Mesenchymal stem cell (in vitro differentiated cells and primary cell): ENCODE measurements around the gene GCAT.

Source experiments
- DNase-seq: peaks from one replicate; pipeline ENCODE4 v3.0.0-alpha.2; 2013
- H2AFZ ChIP-seq: one replicate; pipeline ENCODE4 v1.6.1; 2013; ENCODE audit warnings: low read depth, mild to moderate bottlenecking, control low read depth, inconsistent platforms, low read length, moderate library complexity
- H2AK5ac ChIP-seq: 2 replicates; pipeline ENCODE4 v1.6.1; 2013; ENCODE audit warnings: low read length, moderate library complexity, mild to moderate bottlenecking, inconsistent platforms; ENCODE audit not compliant: severe bottlenecking
- H2BK120ac ChIP-seq: one replicate; pipeline ENCODE4 v1.6.1; 2013; ENCODE audit warnings: low read depth, mild to moderate bottlenecking, inconsistent platforms, low read length, moderate library complexity
- H2BK12ac ChIP-seq, 2 experiments: one replicate each; pipeline ENCODE4 v1.6.1; 2013; ENCODE audit warnings: inconsistent platforms in 2 of 2, low read length in 2 of 2, mild to moderate bottlenecking in 2 of 2, moderate library complexity in 2 of 2, control low read depth in 1 of 2
- H2BK15ac ChIP-seq: one replicate; pipeline ENCODE4 v1.6.1; 2013; ENCODE audit warnings: mild to moderate bottlenecking, low read depth, inconsistent platforms; ENCODE audit not compliant: poor library complexity, severe bottlenecking
- H2BK5ac ChIP-seq: 2 replicates; pipeline ENCODE4 v1.6.1; 2013; ENCODE audit warnings: low read depth, mild to moderate bottlenecking, low read length, control low read depth, inconsistent platforms; ENCODE audit not compliant: poor library complexity, severe bottlenecking
- H3K14ac ChIP-seq, 2 experiments: one replicate each; pipeline ENCODE4 v1.6.1; 2013; ENCODE audit warnings: inconsistent platforms in 2 of 2, low read length in 2 of 2, control low read depth in 1 of 2, mild to moderate bottlenecking in 1 of 2, moderate library complexity in 1 of 2
- H3K18ac ChIP-seq, 2 experiments: one replicate each; pipeline ENCODE4 v1.6.1; 2013; ENCODE audit warnings: inconsistent platforms in 2 of 2, low read length in 2 of 2, control low read depth in 1 of 2, low read depth in 1 of 2, mild to moderate bottlenecking in 1 of 2
- H3K23ac ChIP-seq, 2 experiments: one replicate each; pipeline ENCODE4 v1.6.1; 2013; ENCODE audit warnings: inconsistent platforms in 2 of 2, low read length in 2 of 2, mild to moderate bottlenecking in 2 of 2, moderate library complexity in 2 of 2, control low read depth in 1 of 2
- H3K27ac ChIP-seq: 2 replicates; pipeline ENCODE4 v1.5.1; 2013; ENCODE audit warnings: mild to moderate bottlenecking, moderate library complexity, low read length, control low read depth, inconsistent platforms; ENCODE audit not compliant: poor library complexity, severe bottlenecking
- H3K27me3 ChIP-seq, 2 experiments: 2 replicates each; pipeline versions ENCODE4 v1.6.1 to v1.7.0; 2013; ENCODE audit warnings: low read length in 2 of 2, mild to moderate bottlenecking in 2 of 2, moderate library complexity in 2 of 2, control low read depth in 1 of 2, inconsistent platforms in 1 of 2; ENCODE audit not compliant: control insufficient read depth in 1 of 2, insufficient read depth in 1 of 2
- H3K36me3 ChIP-seq, 2 experiments: 2 replicates each; pipeline versions ENCODE4 v1.6.1 to v1.7.0; 2013; ENCODE audit warnings: low read length in 2 of 2, control low read depth in 1 of 2, inconsistent platforms in 1 of 2, low read depth in 1 of 2, mild to moderate bottlenecking in 1 of 2; ENCODE audit not compliant: insufficient read depth in 2 of 2, control insufficient read depth in 1 of 2
- H3K4ac ChIP-seq, 2 experiments: one replicate each; pipeline ENCODE4 v1.6.1; 2013; ENCODE audit warnings: inconsistent platforms in 2 of 2, low read length in 2 of 2, mild to moderate bottlenecking in 2 of 2, moderate library complexity in 2 of 2, control low read depth in 1 of 2, low read depth in 1 of 2
- H3K4me1 ChIP-seq: 2 replicates; pipeline ENCODE4 v1.6.1; 2013; ENCODE audit warnings: low read depth, low read length, control low read depth; ENCODE audit not compliant: control insufficient read depth, insufficient read depth
- H3K4me2 ChIP-seq: 2 replicates; pipeline ENCODE4 v1.6.1; 2013; ENCODE audit warnings: low read length, mild to moderate bottlenecking, inconsistent platforms; ENCODE audit not compliant: poor library complexity, severe bottlenecking
- H3K4me3 ChIP-seq, 2 experiments: 2 replicates each; pipeline versions ENCODE4 v1.5.1 to v1.7.0; 2013; ENCODE audit warnings: low read length in 2 of 2, mild to moderate bottlenecking in 2 of 2, control low read depth in 1 of 2, low read depth in 1 of 2; ENCODE audit not compliant: insufficient read depth in 1 of 2
- H3K79me1 ChIP-seq: replicated peaks from 2 replicates; pipeline ENCODE4 v1.6.1; 2013; ENCODE audit warnings: mild to moderate bottlenecking, control low read depth, low read length, inconsistent platforms; ENCODE audit not compliant: poor library complexity, severe bottlenecking
- H3K9ac ChIP-seq: 2 replicates; pipeline ENCODE4 v1.7.0; 2013; ENCODE audit warnings: mild to moderate bottlenecking, low read length, moderate library complexity
- H3K9me3 ChIP-seq: 2 replicates; pipeline ENCODE4 v1.7.0; 2013; ENCODE audit warnings: mild to moderate bottlenecking, low read length; ENCODE audit not compliant: control insufficient read depth
- H4K8ac ChIP-seq: one replicate; pipeline ENCODE4 v1.6.1; 2013; ENCODE audit warnings: inconsistent platforms, mild to moderate bottlenecking, low read length, moderate library complexity
- H4K91ac ChIP-seq: one replicate; pipeline ENCODE4 v1.6.1; 2013; ENCODE audit warnings: mild to moderate bottlenecking, low read length, inconsistent platforms
- WGBS: methylation state at CpG from one replicate; pipeline ENCODE4 v1.1.7; 2013; ENCODE audit warnings: mixed read lengths; 5-methylcytosine and 5-hydroxymethylcytosine counted together

GCAT gene

DNA sequence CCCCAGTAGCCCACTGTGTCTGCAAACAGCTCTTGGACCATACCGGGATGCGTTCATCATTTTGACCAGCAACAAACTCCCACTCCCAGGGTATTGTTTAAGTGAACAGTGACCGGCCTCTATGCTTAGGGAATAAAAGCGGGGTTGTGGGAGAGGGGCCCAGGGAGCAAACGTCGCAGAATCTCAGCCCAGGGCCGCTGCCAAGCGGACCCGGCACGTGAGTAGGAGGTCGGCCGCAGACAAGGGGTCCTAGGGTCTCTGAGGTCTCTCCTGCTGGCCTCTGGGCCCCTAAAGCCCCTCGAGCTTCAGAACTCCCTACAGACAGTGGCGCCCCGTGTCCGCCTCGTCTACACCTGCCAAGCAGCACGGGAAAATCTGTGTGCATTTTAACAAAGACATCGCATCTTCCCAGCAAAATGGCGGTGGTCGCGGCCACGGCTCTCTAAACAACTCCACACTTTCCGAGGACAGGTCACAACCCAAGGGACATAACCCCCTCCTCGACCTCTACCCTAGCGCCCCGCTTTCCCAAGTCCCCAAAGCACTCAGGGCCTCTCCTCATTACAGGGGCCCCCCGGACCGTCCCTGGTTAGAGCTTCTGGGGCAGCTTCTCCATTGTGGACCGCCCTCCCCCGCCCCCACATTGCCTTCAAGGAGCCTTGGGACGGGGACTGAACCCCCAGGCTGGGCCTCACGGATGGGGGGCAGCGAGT, 3.9 kb upstream of the GCAT start:
- DNase-seq: no peak
- Histone ChIP-seq H3K23ac (peak overlapping the region in 1 of 2 experiments; percentile 47), H3K4ac (peak overlapping the region in 1 of 2 experiments; percentile 97), H2AK5ac (peak overlapping the region; percentile 53), H3K18ac (peak overlapping the region in 1 of 2 experiments; percentile 98), H2BK120ac (peak overlapping the region; percentile 54), H3K9me3 (no peaks in the 10 kb centered on the region), H3K14ac (no peak overlapping the region), H3K9ac (peak overlapping the region; percentile 91), H2BK5ac (no peak overlapping the region), H3K4me2 (no peak overlapping the region), H3K27ac (no peak overlapping the region), H2BK15ac (peak overlapping the region; percentile 29), H4K91ac (peak overlapping the region; percentile 47), H3K79me1 (peaks cover 9% of the 10 kb centered on the region), H2BK12ac (peak overlapping the region in 1 of 2 experiments; percentile 54), H4K8ac (peak overlapping the region; percentile 99), H3K27me3 (peaks cover 0 to 10% of the 10 kb centered on the region in 2 experiments), H3K4me3 (peak overlapping the region in 1 of 2 experiments; percentile 94), H3K4me1 (peaks cover 37% of the 10 kb centered on the region), H3K36me3 (no peaks in the 10 kb centered on the region), H2AFZ (peak overlapping the region; percentile 15)
- WGBS: 40% methylated on average over 32 of the region's 34 CpGs

DNA sequence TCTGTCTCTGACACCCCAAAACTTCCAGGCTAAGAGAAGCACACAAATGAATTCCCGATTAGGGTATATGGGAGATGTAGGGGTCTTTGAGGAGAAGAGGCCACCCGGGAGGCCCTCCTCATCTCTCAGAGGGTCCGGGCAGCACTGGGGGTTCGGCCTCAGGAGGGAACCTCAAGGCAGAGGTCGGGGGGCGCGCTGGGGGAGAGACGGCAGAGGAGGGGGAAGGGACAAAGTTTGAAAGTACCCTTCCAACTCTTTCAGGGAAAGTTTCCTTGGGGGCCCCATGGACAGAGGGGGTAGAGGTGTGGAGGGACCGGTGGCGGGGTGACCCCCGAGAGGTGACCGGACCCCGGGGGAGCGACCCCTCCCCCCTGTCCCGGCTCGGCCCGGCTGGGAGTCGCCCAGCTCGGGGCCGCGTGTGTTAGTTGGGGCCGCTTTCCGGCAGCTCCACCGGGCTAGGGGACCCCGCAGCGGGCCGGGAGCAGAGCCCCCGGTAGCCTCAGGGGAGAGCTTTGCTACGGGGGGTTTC, 3.3 kb upstream of the GCAT start:
- Histone ChIP-seq H2BK5ac (peak overlapping the region; percentile 78), H3K27me3 (peaks cover 0 to 10% of the 10 kb centered on the region in 2 experiments), H2BK120ac (peak overlapping the region; percentile 98), H3K14ac (peak overlapping the region in 1 of 2 experiments; percentile 63), H3K4me1 (peaks cover 37% of the 10 kb centered on the region), H3K4ac (peak overlapping the region; percentile 94 to 97), H3K23ac (no peak overlapping the region), H2AK5ac (peak overlapping the region; percentile 31), H3K4me3 (peak overlapping the region; percentile 49 to 94), H3K18ac (peak overlapping the region; percentile 87 to 98), H3K9me3 (no peaks in the 10 kb centered on the region), H2AFZ (no peak overlapping the region), H3K4me2 (peak overlapping the region; percentile 89), H3K27ac (no peak overlapping the region), H3K36me3 (no peaks in the 10 kb centered on the region), H2BK12ac (peak overlapping the region; percentile 54 to 73), H2BK15ac (peak overlapping the region; percentile 97), H4K91ac (peak overlapping the region; percentile 92), H3K79me1 (peaks cover 13% of the 10 kb centered on the region), H4K8ac (peak overlapping the region; percentile 99), H3K9ac (peak overlapping the region; percentile 91)
- DNase-seq: no peak
- 13% methylated on average over 19 of the region's 29 CpGs for WGBS

DNA sequence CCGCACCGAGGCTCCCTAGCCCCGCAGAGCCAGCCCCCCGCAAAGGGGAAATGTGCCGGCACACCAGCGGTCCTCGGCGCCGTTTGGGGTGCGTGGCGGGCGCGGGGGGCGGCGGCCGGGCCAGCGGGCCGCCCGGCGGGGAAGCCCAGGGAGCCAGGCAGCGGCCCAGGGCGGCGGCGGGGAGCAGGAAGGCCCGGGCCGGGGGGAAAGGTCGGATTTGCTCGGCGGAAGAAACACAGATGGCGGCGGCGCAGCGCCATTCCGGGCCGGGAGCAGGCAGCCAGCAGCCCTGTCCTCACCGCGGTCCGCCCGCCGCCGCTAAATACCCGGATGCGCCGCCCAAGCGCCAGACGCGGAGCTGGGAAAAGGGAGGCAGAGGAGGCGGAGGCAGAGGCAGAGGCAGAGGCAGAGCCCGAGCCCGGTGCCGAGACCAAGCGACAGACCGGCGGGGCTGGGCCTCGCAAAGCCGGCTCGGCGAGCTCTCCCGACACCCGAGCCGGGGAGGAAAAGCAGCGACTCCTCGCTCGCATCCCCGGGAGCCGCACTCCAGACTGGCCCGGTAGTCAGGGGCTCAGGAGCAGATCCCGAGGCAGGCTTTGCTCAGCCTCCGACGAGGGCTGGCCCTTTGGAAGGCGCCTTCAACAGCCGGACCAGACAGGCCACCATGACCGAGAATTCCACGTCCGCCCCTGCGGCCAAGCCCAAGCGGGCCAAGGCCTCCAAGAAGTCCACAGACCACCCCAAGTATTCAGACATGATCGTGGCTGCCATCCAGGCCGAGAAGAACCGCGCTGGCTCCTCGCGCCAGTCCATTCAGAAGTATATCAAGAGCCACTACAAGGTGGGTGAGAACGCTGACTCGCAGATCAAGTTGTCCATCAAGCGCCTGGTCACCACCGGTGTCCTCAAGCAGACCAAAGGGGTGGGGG, 2.6 kb upstream of the GCAT start:
- WGBS: 16% methylated on average over 74 of the region's 87 CpGs
- H3K36me3 ChIP-seq: peaks cover 0 to 4% of the 10 kb centered on the region in 2 experiments

More for the DNA sequence above, 2.6 kb upstream of the GCAT start:
- H3K4me1 ChIP-seq: peaks cover 37% of the 10 kb centered on the region
- H4K91ac ChIP-seq: peak overlapping the region; percentile 92
- peak overlapping the region; percentile 99 for H4K8ac ChIP-seq
- peak overlapping the region; percentile 9 to 63 for H3K14ac ChIP-seq
- H3K79me1 ChIP-seq: peaks cover 13% of the 10 kb centered on the region
- H2BK120ac ChIP-seq: peak overlapping the region; percentile 98
- H3K27ac ChIP-seq: no peak overlapping the region
- H3K4me3 ChIP-seq: peak overlapping the region; percentile 49 to 94
- H3K4ac ChIP-seq: peak overlapping the region; percentile 94 to 97
- H3K9ac ChIP-seq: peak overlapping the region; percentile 91
- H2AK5ac ChIP-seq: peak overlapping the region; percentile 96
- no peaks in the 10 kb centered on the region for H3K9me3 ChIP-seq
- H2BK15ac ChIP-seq: peak overlapping the region; percentile 97
- H3K4me2 ChIP-seq: peak overlapping the region; percentile 89
- DNase-seq: peak; percentile 81
- H3K23ac ChIP-seq: no peak overlapping the region
- H2AFZ ChIP-seq: no peak overlapping the region
- H2BK5ac ChIP-seq: peak overlapping the region; percentile 78
- H3K27me3 ChIP-seq: peaks cover 0 to 10% of the 10 kb centered on the region in 2 experiments
- peak overlapping the region; percentile 21 to 23 for H2BK12ac ChIP-seq
- peak overlapping the region; percentile 87 to 98 for H3K18ac ChIP-seq
